Transverse colon (tissue), 4 donors: ENCODE results near the gene MAGEB6. TPM values are rescaled to one million over a fixed set of nuclear protein-coding genes. Genes with fewer than 3 reads are reported as not detected.
"Not testable (repeated sequence)": the region's sequence is repeated elsewhere in the genome, so short reads cannot be mapped to it uniquely, and the experiment has no call there.

ENCODE experiments used
- DNase-seq: peaks from one replicate; pipeline ENCODE4 v3.0.0-alpha.2; 2019
- H3K27ac ChIP-seq, 4 donors: fragments of 200-600 bp; sonication (generic); 2 replicates each; pipeline ENCODE4 v1.5.1; 2016 to 2018; ENCODE audit warnings: inconsistent platforms in 4 of 4
- H3K27me3 ChIP-seq: fragments of 200-600 bp; sonication (generic); 2 replicates; pipeline ENCODE4 v1.5.1; 2017; ENCODE audit warnings: inconsistent platforms
- H3K36me3 ChIP-seq, 4 donors: fragments of 200-600 bp; sonication (generic); 2 replicates each; pipeline ENCODE4 v1.5.1; 2017 to 2019; ENCODE audit warnings: inconsistent platforms in 4 of 4
- H3K4me1 ChIP-seq, 4 donors: fragments of 200-600 bp; sonication (generic); 2 replicates each; pipeline ENCODE4 v1.5.1; 2017 to 2020; ENCODE audit warnings: inconsistent platforms in 4 of 4
- H3K4me3 ChIP-seq, 4 donors: fragments of 200-600 bp; sonication (generic); 1 replicate in 1 of 4; 2 replicates in 3 of 4; pipeline versions ENCODE4 v1.5.1 to v1.6.1; 2017 to 2019; ENCODE audit warnings: inconsistent platforms in 4 of 4
- H3K9me3 ChIP-seq, 2 donors: fragments of 200-600 bp; sonication (generic); 2 replicates each; pipeline ENCODE4 v1.5.1; 2017 to 2019; ENCODE audit warnings: inconsistent platforms in 2 of 2
- CTCF ChIP-seq, 5 experiments: fragments of 200-600 bp in 3 of 5; fragments of 450-650 bp in 2 of 5; sonication (generic) in 3 of 5; IDR thresholded peaks; 1 replicate in 2 of 5; 2 replicates in 3 of 5; pipeline ENCODE4 v1.5.1; 2016 to 2017; ENCODE audit warnings: antibody characterized with exemption in 5 of 5, inconsistent platforms in 3 of 5, mild to moderate bottlenecking in 2 of 5, moderate library complexity in 1 of 5
- EP300 ChIP-seq: sonication (generic); formaldehyde crosslinking; IDR thresholded peaks from one replicate; pipeline ENCODE4 v1.6.1; 2017; ENCODE audit warnings: antibody characterized with exemption, low read depth
- POLR2A ChIP-seq: fragments of 450-650 bp; IDR thresholded peaks from one replicate; pipeline ENCODE4 v1.6.1; 2016; ENCODE audit warnings: antibody characterized with exemption, mild to moderate bottlenecking, moderate library complexity
- POLR2AphosphoS5 ChIP-seq, 3 donors: sonication (generic); formaldehyde crosslinking; IDR thresholded peaks; one replicate each; pipeline ENCODE4 v1.6.1; 2016; ENCODE audit warnings: antibody characterized with exemption in 3 of 3
- WGBS, 2 donors: methylation state at CpG; one replicate each; pipeline ENCODE4 v1.1.5; 2018; ENCODE audit warnings: low coverage in 1 of 2; 5-methylcytosine and 5-hydroxymethylcytosine counted together
- in situ Hi-C, 4 donors: fragments of 200-750 bp; cut with MboI; loops; one replicate each; pipeline versions ENCODE4 v1.15.0 to v1.15.1; 2017; ENCODE audit warnings: low sequenced_read_pairs in 3 of 4, low pct_ligation_motif_present in 1 of 4, low pct_unique_long_range_greater_than_20kb in 1 of 4
- intact Hi-C: fragments of 100-400 bp; cut with DNase I; formaldehyde crosslinking; loops from one replicate; pipeline ENCODE4 v1.15.1; 2023; ENCODE audit warnings: low total_unique reads
- total RNA-seq, 4 donors: library from RNA; depleted of rRNA; stranded (reverse); fragments of >200 nt; gene quantifications; one replicate each; pipeline ENCODE4 v1.1.0, GENCODE V29; 2016

MAGEB6 gene
- total RNA-seq, result not detected

DNA sequence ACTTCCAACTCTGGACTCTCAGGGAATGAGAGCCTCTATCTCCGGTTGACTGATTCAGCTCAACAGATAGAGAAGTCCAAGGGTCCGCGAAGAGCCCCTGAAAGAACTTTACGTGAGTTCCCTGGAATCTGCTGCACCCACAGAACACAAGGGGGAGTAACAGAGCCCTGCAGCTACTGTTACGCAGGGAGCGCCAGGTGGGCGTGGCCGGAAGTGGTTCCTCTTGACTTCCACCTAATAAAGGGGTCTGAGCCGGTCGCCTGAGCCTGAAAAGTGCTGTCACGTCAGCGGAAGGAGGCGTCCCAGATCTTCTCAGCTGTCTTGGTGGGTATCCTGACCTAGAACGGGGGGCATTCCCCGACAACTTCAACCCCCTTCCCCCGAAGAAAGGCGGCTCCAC lies at the start of gene MAGEB6:
MAGEB6 (plus strand) TSS at position 237 of the 400 bp plus-strand sequence. CDS start 1,407 bp downstream, outside the sequence.
- 95% methylated on average over 17 of the region's 17 CpGs; no CpG with 5 or more reads in 1 of the 2 donors for WGBS, 2 donors
- no peak within 1 kb of the TSS for H3K27ac ChIP-seq
- intact Hi-C loops (no loop called here), in situ Hi-C loops (no loop called here)
- no peak for DNase-seq
- H3K4me3 ChIP-seq, result no peak within 1 kb of the TSS
- TF ChIP-seq POLR2AphosphoS5 (IDR thresholded peaks at IDR 0.05) (no peak), POLR2A (no peak), CTCF (IDR thresholded peaks at IDR 0.05) (no peak), EP300 (no peak)
- no peaks in the 10 kb centered on the region for H3K36me3 ChIP-seq
- no peaks in the 10 kb centered on the region for H3K27me3 ChIP-seq
- no peaks in the 10 kb centered on the region for H3K4me1 ChIP-seq
- no peaks in the 10 kb centered on the region for H3K9me3 ChIP-seq

GRCh38 chrX:26146024-26146423 lies 46.2 kb upstream of the MAGEB6 start:
- no peaks in the 10 kb centered on the region for H3K36me3 ChIP-seq
- no peaks in the 10 kb centered on the region for H3K9me3 ChIP-seq
- 24% methylated on average over 2 of the region's 2 CpGs; no CpG with 5 or more reads in 1 of the 2 donors for WGBS, 2 donors
- in situ Hi-C loops (no loop called here), intact Hi-C loops (no loop called here)
- no peak overlapping the region for H3K4me3 ChIP-seq
- H3K4me1 ChIP-seq, result no peaks in the 10 kb centered on the region
- no peaks in the 10 kb centered on the region for H3K27me3 ChIP-seq
- no peak for TF ChIP-seq POLR2AphosphoS5 (IDR thresholded peaks at IDR 0.05)
- no peak for TF ChIP-seq EP300
- H3K27ac ChIP-seq, result no peak overlapping the region
- no peak for DNase-seq

DNA sequence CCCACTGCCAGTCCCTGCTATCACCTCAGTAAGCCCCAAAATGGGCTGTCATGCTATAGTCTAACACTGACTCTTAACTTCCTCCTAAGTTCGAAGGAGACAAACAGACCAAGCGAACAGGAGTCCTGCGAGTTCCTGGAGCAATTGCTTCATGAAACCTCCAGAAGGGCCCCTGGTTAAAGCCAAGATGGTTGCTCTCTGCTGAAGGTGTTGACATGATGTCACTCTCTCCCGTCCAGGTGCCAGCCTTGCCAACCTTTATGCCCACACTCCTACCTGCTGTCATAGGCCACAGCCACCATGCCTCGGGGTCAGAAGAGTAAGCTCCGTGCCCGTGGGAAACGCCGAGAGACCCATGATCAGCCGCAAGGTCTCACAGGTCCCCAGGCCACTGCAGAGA lies 31.9 kb upstream of the MAGEB6 start, which contains the start of gene MAGEB6B:
MAGEB6B (plus strand) TSS at position 301 of the 400 bp plus-strand sequence; CDS start at position 301, 0 bp downstream.
- intact Hi-C loops, result no loop called here
- TF ChIP-seq POLR2AphosphoS5 (IDR thresholded peaks at IDR 0.05) (no peak), EP300 (no peak), CTCF (IDR thresholded peaks at IDR 0.05) (no peak), POLR2A (no peak)
- DNase-seq, result no peak
- H3K36me3 ChIP-seq, result no peaks in the 10 kb centered on the region
- no peaks in the 10 kb centered on the region for H3K27me3 ChIP-seq
- H3K4me1 ChIP-seq, result no peaks in the 10 kb centered on the region
- H3K4me3 ChIP-seq, result no peak within 1 kb of the TSS
- in situ Hi-C loops, result no loop called here
- no peak within 1 kb of the TSS for H3K27ac ChIP-seq
- no peaks in the 10 kb centered on the region for H3K9me3 ChIP-seq
- 89% methylated on average over 10 of the region's 10 CpGs; no CpG with 5 or more reads in 1 of the 2 donors for WGBS, 2 donors

GRCh38 chrX:26203561-26203960 lies 11.3 kb downstream of the MAGEB6 start:
- in situ Hi-C loops (no loop called here), intact Hi-C loops (no loop called here)
- no peak overlapping the region for H3K27ac ChIP-seq
- H3K36me3 ChIP-seq, result no peaks in the 10 kb centered on the region
- H3K4me1 ChIP-seq, result no peaks in the 10 kb centered on the region
- no peaks in the 10 kb centered on the region for H3K27me3 ChIP-seq
- H3K4me3 ChIP-seq, result no peak overlapping the region
- DNase-seq, result no peak
- H3K9me3 ChIP-seq, result no peaks in the 10 kb centered on the region
- TF ChIP-seq POLR2A (no peak), CTCF (IDR thresholded peaks at IDR 0.05) (no peak), POLR2AphosphoS5 (IDR thresholded peaks at IDR 0.05) (no peak), EP300 (no peak)

- H3K27ac ChIP-seq, in situ Hi-C loops, H3K9me3 ChIP-seq, H3K4me3 ChIP-seq, intact Hi-C loops, H3K4me1 ChIP-seq, H3K27me3 ChIP-seq, DNase-seq, H3K36me3 ChIP-seq: not testable (repeated sequence)
- WGBS, 2 donors, result 94% methylated on average over 26 of the region's 27 CpGs; no CpG with 5 or more reads in 1 of the 2 donors
Observed at GRCh38 chrX:26204717-26205116, 12.5 kb downstream of the MAGEB6 start.
